Measurements from ENCODE around the gene ARHGAP18.

Gene ARHGAP18

GRCh38 chr6:129670634-129671033 is 39.3 kb downstream of the ARHGAP18 start:
- DNase-seq (ENCODE audit: low read depth) = no peak

GRCh38 chr6:129667621-129668020 is 42.4 kb downstream of the ARHGAP18 start:
- no peak for DNase-seq (ENCODE audit: low read depth)

- no peak for DNase-seq (ENCODE audit: low read depth)
These were observed 42.9 kb downstream of the ARHGAP18 start for GRCh38 chr6:129667034-129667433.

- DNase-seq (ENCODE audit: low read depth) = no peak
These were observed 44.4 kb downstream of the ARHGAP18 start for GRCh38 chr6:129665555-129665954.

- DNase-seq (ENCODE audit: low read depth) = no peak
These were observed 46.4 kb downstream of the ARHGAP18 start for GRCh38 chr6:129663531-129663930.

GRCh38 chr6:129662980-129663431 is 47.0 kb downstream of the ARHGAP18 start:
- DNase-seq (ENCODE audit: low read depth) = no peak

GRCh38 chr6:129662406-129662766 is 47.6 kb downstream of the ARHGAP18 start:
- DNase-seq (ENCODE audit: low read depth) = no peak

- DNase-seq (ENCODE audit: low read depth) = no peak
These were observed 48.2 kb downstream of the ARHGAP18 start for GRCh38 chr6:129661536-129662405.

- no peak for DNase-seq (ENCODE audit: low read depth)
These were observed 49.7 kb downstream of the ARHGAP18 start for GRCh38 chr6:129660346-129660676.

GRCh38 chr6:129659590-129660345 is 50.2 kb downstream of the ARHGAP18 start:
- DNase-seq (ENCODE audit: low read depth) = no peak

GRCh38 chr6:129659167-129659566 is 50.8 kb downstream of the ARHGAP18 start:
- DNase-seq (ENCODE audit: low read depth) = no peak

GRCh38 chr6:129657483-129657882 is 52.5 kb downstream of the ARHGAP18 start:
- DNase-seq (ENCODE audit: low read depth) = no peak

- DNase-seq (ENCODE audit: low read depth) = no peak
These were observed 54.6 kb downstream of the ARHGAP18 start for GRCh38 chr6:129655334-129655733.

GRCh38 chr6:129653746-129654145 is 56.2 kb downstream of the ARHGAP18 start:
- DNase-seq (ENCODE audit: low read depth) = no peak

- DNase-seq (ENCODE audit: low read depth) = no peak
These were observed 56.7 kb downstream of the ARHGAP18 start for GRCh38 chr6:129653229-129653628.

GRCh38 chr6:129651291-129651691 is 58.7 kb downstream of the ARHGAP18 start:
- DNase-seq (ENCODE audit: low read depth) = no peak

GRCh38 chr6:129648819-129649491 is 61.0 kb downstream of the ARHGAP18 start:
- DNase-seq (ENCODE audit: low read depth) = no peak

GRCh38 chr6:129647044-129647443 is 62.9 kb downstream of the ARHGAP18 start:
- DNase-seq (ENCODE audit: low read depth) = no peak

GRCh38 chr6:129646642-129647041 is 63.3 kb downstream of the ARHGAP18 start:
- DNase-seq (ENCODE audit: low read depth) = no peak

GRCh38 chr6:129645830-129646579 is 64.0 kb downstream of the ARHGAP18 start:
- no peak for DNase-seq (ENCODE audit: low read depth)

- DNase-seq (ENCODE audit: low read depth) = no peak
These were observed 64.7 kb downstream of the ARHGAP18 start for GRCh38 chr6:129645106-129645829.

Data from HS-5 (cell line).